Subcutaneous abdominal adipose tissue (tissue), 5 donors: Measurements from ENCODE around the gene WDR88.
"Not testable (repeated sequence)": the region's sequence is repeated elsewhere in the genome, so short reads cannot be mapped to it uniquely, and the experiment has no call there.

ENCODE experiments used
- H3K27ac ChIP-seq: one replicate; pipeline ENCODE4 v1.7.0; 2013; ENCODE audit warnings: low read depth, mild to moderate bottlenecking, inconsistent platforms, low read length, moderate library complexity
- H3K27me3 ChIP-seq, 5 donors: one replicate each; pipeline ENCODE4 v1.7.0; 2013; ENCODE audit warnings: low read length in 5 of 5, inconsistent platforms in 1 of 5; ENCODE audit not compliant: control insufficient read depth in 5 of 5, insufficient read depth in 4 of 5
- H3K36me3 ChIP-seq, 5 donors: one replicate each; pipeline ENCODE4 v1.7.0; 2013; ENCODE audit warnings: low read length in 5 of 5; ENCODE audit not compliant: control insufficient read depth in 5 of 5, insufficient read depth in 5 of 5
- H3K4me1 ChIP-seq, 5 donors: one replicate each; pipeline ENCODE4 v1.7.0; 2013; ENCODE audit warnings: low read length in 5 of 5, mild to moderate bottlenecking in 3 of 5, moderate library complexity in 1 of 5; ENCODE audit not compliant: control insufficient read depth in 5 of 5, insufficient read depth in 5 of 5
- H3K4me3 ChIP-seq, 5 donors: one replicate each; pipeline ENCODE4 v1.7.0; 2013; ENCODE audit warnings: low read length in 5 of 5, low read depth in 1 of 5
- H3K9ac ChIP-seq, 5 donors: one replicate each; pipeline ENCODE4 v1.7.0; 2013; ENCODE audit warnings: low read length in 5 of 5, mild to moderate bottlenecking in 4 of 5, moderate library complexity in 3 of 5
- H3K9me3 ChIP-seq, 5 donors: one replicate each; pipeline ENCODE4 v1.7.0; 2013; ENCODE audit warnings: low read length in 5 of 5; ENCODE audit not compliant: control insufficient read depth in 5 of 5
- donor health status: healthy.
- donor health status: healthy.
- donor health status: healthy.
- donor health status: healthy.
- donor health status: healthy.

WDR88 gene

GRCh38 chr19:33125929-33126388 lies 6.0 kb upstream of the WDR88 start:
- no peaks in the 10 kb centered on the region for H3K9me3 ChIP-seq
- H3K27ac ChIP-seq: no peak overlapping the region
- no peaks in the 10 kb centered on the region for H3K27me3 ChIP-seq
- peak overlapping the region in 1 of 5 donors; percentile 40 for H3K4me3 ChIP-seq
- peaks cover 0 to 59% (median 34%) of the 10 kb centered on the region in 5 donors for H3K36me3 ChIP-seq
- H3K4me1 ChIP-seq: peaks cover 0 to 4% (median 0%) of the 10 kb centered on the region in 5 donors
- peak overlapping the region in 1 of 5 donors; percentile 53 for H3K9ac ChIP-seq

GRCh38 chr19:33126712-33127111 lies 5.2 kb upstream of the WDR88 start:
- not testable (repeated sequence) for H3K4me1 ChIP-seq, H3K9me3 ChIP-seq, H3K27me3 ChIP-seq, H3K4me3 ChIP-seq, H3K27ac ChIP-seq, H3K9ac ChIP-seq
- H3K36me3 ChIP-seq: peaks cover 0 to 62% (median 32%) of the 10 kb centered on the region in 5 donors

- H3K36me3 ChIP-seq: peaks cover 0 to 50% (median 26%) of the 10 kb centered on the region in 5 donors
- peaks cover 0 to 4% (median 2%) of the 10 kb centered on the region in 5 donors for H3K27me3 ChIP-seq
- H3K9ac ChIP-seq: no peak overlapping the region
- no peak overlapping the region for H3K4me3 ChIP-seq
- peaks cover 0 to 4% (median 0%) of the 10 kb centered on the region in 5 donors for H3K4me1 ChIP-seq
- H3K27ac ChIP-seq: no peak overlapping the region
- H3K9me3 ChIP-seq: no peaks in the 10 kb centered on the region
Measured at GRCh38 chr19:33129901-33130300, 2.0 kb upstream of the WDR88 start.

GRCh38 chr19:33130433-33130832 lies 1.5 kb upstream of the WDR88 start:
- Histone ChIP-seq H3K9ac (no peak overlapping the region), H3K4me3 (no peak overlapping the region), H3K4me1 (peaks cover 0 to 4% (median 0%) of the 10 kb centered on the region in 5 donors), H3K27me3 (peaks cover 0 to 8% (median 6%) of the 10 kb centered on the region in 5 donors), H3K36me3 (peaks cover 0 to 48% (median 23%) of the 10 kb centered on the region in 5 donors), H3K9me3 (no peaks in the 10 kb centered on the region), H3K27ac (no peak overlapping the region)

GRCh38 chr19:33132425-33132824 lies 511 bp downstream of the WDR88 start:
- H3K27ac ChIP-seq: no peak overlapping the region
- H3K27me3 ChIP-seq: peaks cover 0 to 10% (median 6%) of the 10 kb centered on the region in 5 donors
- H3K9me3 ChIP-seq: no peaks in the 10 kb centered on the region
- no peak overlapping the region for H3K9ac ChIP-seq
- no peaks in the 10 kb centered on the region for H3K4me1 ChIP-seq
- H3K4me3 ChIP-seq: no peak overlapping the region
- peaks cover 0 to 45% (median 23%) of the 10 kb centered on the region in 5 donors for H3K36me3 ChIP-seq

- Histone ChIP-seq H3K27me3 (peaks cover 0 to 10% (median 6%) of the 10 kb centered on the region in 5 donors), H3K4me3 (no peak overlapping the region), H3K27ac (no peak overlapping the region), H3K9ac (no peak overlapping the region), H3K4me1 (no peaks in the 10 kb centered on the region), H3K36me3 (peaks cover 0 to 34% (median 19%) of the 10 kb centered on the region in 5 donors), H3K9me3 (no peaks in the 10 kb centered on the region)
Measured at GRCh38 chr19:33133438-33134031, 1.6 kb downstream of the WDR88 start.

GRCh38 chr19:33134571-33135041 lies 2.7 kb downstream of the WDR88 start:
- Histone ChIP-seq H3K27ac (no peak overlapping the region), H3K27me3 (peaks cover 4 to 10% (median 6%) of the 10 kb centered on the region in 5 donors), H3K9me3 (no peaks in the 10 kb centered on the region), H3K4me1 (no peaks in the 10 kb centered on the region), H3K4me3 (no peak overlapping the region), H3K36me3 (peaks cover 0 to 24% (median 11%) of the 10 kb centered on the region in 5 donors), H3K9ac (no peak overlapping the region)

- Histone ChIP-seq H3K9ac (no peak overlapping the region), H3K27me3 (peaks cover 4 to 12% (median 9%) of the 10 kb centered on the region in 5 donors), H3K36me3 (no peaks in the 10 kb centered on the region), H3K9me3 (no peaks in the 10 kb centered on the region), H3K4me1 (peaks cover 0 to 5% (median 0%) of the 10 kb centered on the region in 5 donors), H3K27ac (no peak overlapping the region), H3K4me3 (no peak overlapping the region)
Measured at GRCh38 chr19:33139165-33139564, 7.3 kb downstream of the WDR88 start.

GRCh38 chr19:33143897-33144405 lies 12.0 kb downstream of the WDR88 start:
- peaks cover 0 to 6% (median 0%) of the 10 kb centered on the region in 5 donors for H3K4me1 ChIP-seq
- H3K4me3 ChIP-seq: peak overlapping the region in 3 of 5 donors; percentile 31 to 40 (median 33)
- H3K27me3 ChIP-seq: peaks cover 0 to 9% (median 5%) of the 10 kb centered on the region in 5 donors
- no peaks in the 10 kb centered on the region for H3K36me3 ChIP-seq
- no peak overlapping the region for H3K27ac ChIP-seq
- no peaks in the 10 kb centered on the region for H3K9me3 ChIP-seq
- H3K9ac ChIP-seq: peak overlapping the region in 1 of 5 donors; percentile 30

GRCh38 chr19:33146209-33146608 lies 14.3 kb downstream of the WDR88 start:
- no peak overlapping the region for H3K27ac ChIP-seq
- H3K4me3 ChIP-seq: no peak overlapping the region
- H3K4me1 ChIP-seq: peaks cover 0 to 6% (median 0%) of the 10 kb centered on the region in 5 donors
- no peaks in the 10 kb centered on the region for H3K36me3 ChIP-seq
- H3K9me3 ChIP-seq: no peaks in the 10 kb centered on the region
- H3K27me3 ChIP-seq: peaks cover 0 to 5% (median 5%) of the 10 kb centered on the region in 5 donors
- H3K9ac ChIP-seq: no peak overlapping the region
